22Rv1 (cell line): ENCODE data around the gene SHC1.

Source experiments
- CTCF ChIP-seq: fragments of 450-650 bp; IDR thresholded peaks from 2 replicates; pipeline ENCODE4 v1.5.1; 2017; ENCODE audit warnings: mild to moderate bottlenecking
- ZFX ChIP-seq: fragments of 450-650 bp; IDR thresholded peaks from 2 replicates; pipeline ENCODE4 v1.6.1; 2017; ENCODE audit warnings: antibody characterized with exemption, borderline replicate concordance

- TF ChIP-seq CTCF (no peak), ZFX (no peak)
These were observed 6.2 kb downstream of the SHC1 start for GRCh38 chr1:154964359-154964758.
